ENCODE data around the gene CXorf38. TPM values are rescaled to one million over a fixed set of nuclear protein-coding genes. Genes with fewer than 3 reads are reported as not detected.

Gene CXorf38
- total and polyA plus RNA-seq, 2 of the 8 experiments (the other 6 are each of a cell fraction or from before 2014, with no cell fraction given), result 3.6 to 6.4 TPM

- TF ChIP-seq CHD7 (IDR thresholded peaks at IDR 0.05; ENCODE audit: insufficient replicate concordance, low read length) (no peak), SIX5 (IDR thresholded peaks at IDR 0.05; ENCODE audit: low read depth, low read length) (no peak), MAX (IDR thresholded peaks at IDR 0.05) (no peak), SIRT6 (IDR thresholded peaks at IDR 0.05; ENCODE audit: low read length) (no peak), NRF1 (IDR thresholded peaks at IDR 0.05; ENCODE audit: low read depth, low read length) (no peak), POLR2AphosphoS5 (IDR thresholded peaks at IDR 0.05; ENCODE audit: low read depth, low read length) (no peak), USF2 (IDR thresholded peaks at IDR 0.05; ENCODE audit: low read length) (no peak), GTF2F1 (IDR thresholded peaks at IDR 0.05; ENCODE audit: borderline replicate concordance, low read depth, low read length) (no peak), SP2 (IDR thresholded peaks at IDR 0.05; ENCODE audit: low read length) (no peak), EZH2 (IDR thresholded peaks at IDR 0.05; ENCODE audit: low read depth, low read length, severe bottlenecking) (no peak), BCL11A (IDR thresholded peaks at IDR 0.05; ENCODE audit: low read depth in 2 of 2, low read length in 2 of 2) (no peak), CHD2 (IDR thresholded peaks at IDR 0.05; ENCODE audit: low read length) (no peak)
Observed at GRCh38 chrX:40683245-40683644, 35.9 kb upstream of the CXorf38 start (continued).

Data from H1 (cell line).